ENCODE results near the gene TSPAN4. TPM values are rescaled to one million over a fixed set of nuclear protein-coding genes. Genes with fewer than 3 reads are reported as not detected.

TSPAN4 gene
- total and polyA plus RNA-seq, 8 donors, result 46.9 to 132 (median 73.8) TPM

DNA sequence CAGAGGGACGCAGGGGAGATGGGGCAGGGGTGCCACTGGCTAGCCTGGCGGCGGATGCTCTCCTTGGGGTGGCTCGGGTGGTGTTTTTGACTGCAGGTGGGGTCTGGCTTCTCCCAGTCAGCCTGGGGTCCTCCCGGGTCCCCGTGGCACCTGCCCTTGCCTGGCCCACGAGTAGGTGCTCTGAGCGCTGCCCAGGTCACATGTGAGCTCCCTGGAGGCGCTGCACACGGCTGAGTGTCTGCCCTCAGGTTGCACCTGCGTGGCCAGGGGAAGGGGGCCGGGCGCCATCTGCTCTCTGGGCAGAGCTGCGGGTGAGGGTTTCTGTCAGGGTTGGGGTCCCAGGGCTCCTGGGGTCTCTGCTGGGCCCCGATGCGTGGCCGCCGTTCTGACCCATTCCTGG, 5.2 kb downstream of the TSPAN4 start:
- ATAC-seq, result no peak
- no peak overlapping the region for H3K27ac ChIP-seq
- H3K27me3 ChIP-seq, result peaks cover 0 to 40% of the 10 kb centered on the region in 2 donors
- TF ChIP-seq, protein P1, sequence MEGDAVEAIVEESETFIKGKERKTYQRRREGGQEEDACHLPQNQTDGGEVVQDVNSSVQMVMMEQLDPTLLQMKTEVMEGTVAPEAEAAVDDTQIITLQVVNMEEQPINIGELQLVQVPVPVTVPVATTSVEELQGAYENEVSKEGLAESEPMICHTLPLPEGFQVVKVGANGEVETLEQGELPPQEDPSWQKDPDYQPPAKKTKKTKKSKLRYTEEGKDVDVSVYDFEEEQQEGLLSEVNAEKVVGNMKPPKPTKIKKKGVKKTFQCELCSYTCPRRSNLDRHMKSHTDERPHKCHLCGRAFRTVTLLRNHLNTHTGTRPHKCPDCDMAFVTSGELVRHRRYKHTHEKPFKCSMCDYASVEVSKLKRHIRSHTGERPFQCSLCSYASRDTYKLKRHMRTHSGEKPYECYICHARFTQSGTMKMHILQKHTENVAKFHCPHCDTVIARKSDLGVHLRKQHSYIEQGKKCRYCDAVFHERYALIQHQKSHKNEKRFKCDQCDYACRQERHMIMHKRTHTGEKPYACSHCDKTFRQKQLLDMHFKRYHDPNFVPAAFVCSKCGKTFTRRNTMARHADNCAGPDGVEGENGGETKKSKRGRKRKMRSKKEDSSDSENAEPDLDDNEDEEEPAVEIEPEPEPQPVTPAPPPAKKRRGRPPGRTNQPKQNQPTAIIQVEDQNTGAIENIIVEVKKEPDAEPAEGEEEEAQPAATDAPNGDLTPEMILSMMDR (IDR thresholded peaks at IDR 0.05), result no peak
- H3K4me1 ChIP-seq, result peaks cover 35 to 69% of the 10 kb centered on the region in 2 donors
- no peak overlapping the region for H3K4me3 ChIP-seq
- no peak for DNase-seq
- no peaks in the 10 kb centered on the region for H3K36me3 ChIP-seq
- intact Hi-C loops (cut with DNase I), result no loop called here
- no peaks in the 10 kb centered on the region for H3K9me3 ChIP-seq

GRCh38 chr11:848380-848931, 5.8 kb downstream of the TSPAN4 start:
- ATAC-seq (peak; percentile 15), DNase-seq (peak in 1 of 4 donors; percentile 88)
- H3K27ac ChIP-seq, result no peak overlapping the region
- peaks cover 31 to 63% of the 10 kb centered on the region in 2 donors for H3K4me1 ChIP-seq
- H3K9me3 ChIP-seq, result no peaks in the 10 kb centered on the region
- intact Hi-C loops (cut with DNase I), result no loop called here
- H3K4me3 ChIP-seq, result peak overlapping the region in 1 of 2 donors; percentile 53
- H3K27me3 ChIP-seq, result peaks cover 0 to 34% of the 10 kb centered on the region in 2 donors
- TF ChIP-seq, protein P1 (IDR thresholded peaks at IDR 0.05), result peak; percentile 94 to 95
- no peaks in the 10 kb centered on the region for H3K36me3 ChIP-seq

- no peak overlapping the region for H3K27ac ChIP-seq
- DNase-seq (no peak), ATAC-seq (peak; percentile 3)
These were observed 6.6 kb downstream of the TSPAN4 start for GRCh38 chr11:849104-849824.

GRCh38 chr11:849951-850774, 7.5 kb downstream of the TSPAN4 start:
- intact Hi-C loops (cut with DNase I), result no loop called here
- DNase-seq (peak in 1 of 4 donors; percentile 79), ATAC-seq (no peak)
- H3K4me1 ChIP-seq, result peaks cover 22 to 48% of the 10 kb centered on the region in 2 donors
- no peaks in the 10 kb centered on the region for H3K36me3 ChIP-seq
- H3K27ac ChIP-seq, result no peak overlapping the region
- H3K27me3 ChIP-seq, result peaks cover 0 to 30% of the 10 kb centered on the region in 2 donors
- TF ChIP-seq, protein P1 (IDR thresholded peaks at IDR 0.05), result no peak
- no peaks in the 10 kb centered on the region for H3K9me3 ChIP-seq
- peak overlapping the region; percentile 24 to 53 for H3K4me3 ChIP-seq

More at GRCh38 chr11:849104-849824, 6.6 kb downstream of the TSPAN4 start:
- Histone ChIP-seq H3K4me3 (peak overlapping the region; percentile 33 to 53), H3K9me3 (no peaks in the 10 kb centered on the region), H3K36me3 (no peaks in the 10 kb centered on the region), H3K27me3 (peaks cover 0 to 30% of the 10 kb centered on the region in 2 donors), H3K4me1 (peaks cover 28 to 55% of the 10 kb centered on the region in 2 donors)
- intact Hi-C loops (cut with DNase I), result no loop called here
- TF ChIP-seq, protein P1 (IDR thresholded peaks at IDR 0.05), result no peak
